Measurements from ENCODE around the gene ENO2.

DNA sequence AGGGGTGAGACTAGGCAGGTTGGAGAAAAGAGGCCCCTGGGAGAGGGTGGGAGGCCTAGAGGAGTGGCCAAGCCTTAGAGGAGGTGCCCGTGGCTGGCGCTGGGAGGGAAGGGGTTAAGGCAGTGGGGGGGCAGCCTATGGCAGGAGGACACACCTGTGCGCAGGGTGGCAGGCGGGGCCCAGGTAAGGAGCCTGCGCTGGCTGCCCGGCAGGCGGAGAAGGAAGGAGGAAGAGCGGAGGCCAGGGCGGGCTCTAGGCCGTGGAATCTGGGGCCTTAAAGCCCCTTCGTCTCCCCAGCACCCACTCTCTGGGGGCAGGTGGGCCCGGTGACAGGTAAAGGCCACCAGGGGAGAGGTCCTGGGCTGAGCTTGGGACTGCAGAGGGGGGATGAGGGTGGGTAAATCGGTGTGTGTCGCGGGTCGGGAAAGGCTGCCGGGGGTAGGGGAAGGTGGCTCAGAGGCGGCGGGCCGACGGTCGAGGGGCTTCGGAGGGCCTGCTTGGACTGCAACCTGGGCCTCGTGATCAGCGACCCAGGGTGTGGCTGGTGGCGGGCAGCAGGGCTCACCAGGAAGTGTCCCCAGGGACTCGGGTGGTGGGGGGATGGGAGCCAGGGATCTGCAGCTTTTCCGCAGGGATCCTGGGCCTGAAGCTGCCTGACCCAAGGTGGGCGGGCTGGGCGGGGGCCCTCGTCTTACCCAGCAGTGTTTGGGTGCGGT lies 48.8 kb downstream of the ENO2 start:
- TF ChIP-seq CTCF (conservative IDR thresholded peaks at IDR 0.05; ENCODE audit: low read length) = no peak
- TF ChIP-seq EZH2phosphoT487 (IDR thresholded peaks at IDR 0.05; ENCODE audit: borderline replicate concordance) = no peak
